Breast epithelium (tissue), 3 donors: ENCODE data around the gene MT1HL1.

Experiments used
- CTCF ChIP-seq, 3 donors: fragments of 450-650 bp; IDR thresholded peaks; one replicate each; pipeline ENCODE4 v1.5.1; 2016 to 2017; ENCODE audit warnings: antibody characterized with exemption in 3 of 3, mild to moderate bottlenecking in 3 of 3, moderate library complexity in 3 of 3
- POLR2A ChIP-seq: fragments of 450-650 bp; IDR thresholded peaks from one replicate; pipeline ENCODE4 v1.6.1; 2016; ENCODE audit warnings: antibody characterized with exemption, mild to moderate bottlenecking, moderate library complexity
- POLR2AphosphoS5 ChIP-seq, 3 donors: sonication (generic); formaldehyde crosslinking; IDR thresholded peaks; one replicate each; pipeline ENCODE4 v1.6.1; 2017; ENCODE audit warnings: antibody characterized with exemption in 3 of 3

GRCh38 chr1:237033061-237033460 lies 28.8 kb upstream of the MT1HL1 start:
- TF ChIP-seq CTCF (IDR thresholded peaks at IDR 0.05), result no peak
- TF ChIP-seq POLR2AphosphoS5 (IDR thresholded peaks at IDR 0.05), result no peak
- no peak for TF ChIP-seq POLR2A
